HG02588 (cell line): ENCODE data around the gene SEC22A.

Experiments
- ATAC-seq: cut with Tn5 transposase; IDR thresholded peaks from one replicate; pipeline ENCODE4 v1.9.1; 2021; ENCODE audit warnings: mild to moderate bottlenecking, moderate library complexity; ENCODE audit not compliant: unreplicated experiment

Gene SEC22A

DNA sequence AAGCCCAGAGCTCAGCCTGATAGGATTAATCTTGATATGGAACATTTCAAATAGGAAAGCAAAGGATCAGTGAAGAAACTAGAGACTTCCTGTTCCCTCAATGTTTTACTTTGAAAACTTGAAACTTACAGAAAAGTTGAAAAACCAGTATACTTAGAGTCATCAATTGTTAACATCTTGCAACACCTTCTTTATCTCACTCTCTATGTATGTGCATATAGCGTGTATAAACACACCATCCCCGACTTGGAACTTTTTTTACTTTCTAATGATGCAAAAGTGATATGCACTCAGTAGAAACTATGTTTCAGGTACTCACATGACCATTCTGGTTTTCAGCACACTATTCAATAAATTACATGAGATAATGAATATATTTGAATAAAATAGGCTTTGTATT, 60.5 kb downstream of the SEC22A start:
- no peak for ATAC-seq

- ATAC-seq: no peak
Observed at GRCh38 chr3:123262868-123263267, 61.1 kb downstream of the SEC22A start.

DNA sequence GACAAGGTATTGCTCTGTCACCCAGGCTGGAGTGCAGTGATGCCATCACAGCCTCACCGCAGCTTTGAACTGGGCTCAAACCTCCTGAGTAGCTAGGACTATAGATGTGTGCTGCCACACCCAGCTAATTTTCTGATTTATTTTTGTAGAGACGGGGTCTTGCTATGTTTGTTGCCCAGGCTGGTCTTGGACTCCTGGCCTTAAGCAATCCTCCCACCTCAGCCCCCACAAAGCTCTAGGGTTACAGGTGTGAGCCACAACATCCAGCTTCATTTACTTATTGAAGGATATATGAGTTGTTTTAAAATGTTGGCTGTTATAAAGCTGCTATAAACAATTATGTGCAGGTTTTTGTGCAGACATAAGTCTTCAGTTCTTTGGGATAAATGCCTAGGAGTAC, 62.2 kb downstream of the SEC22A start:
- no peak for ATAC-seq

DNA sequence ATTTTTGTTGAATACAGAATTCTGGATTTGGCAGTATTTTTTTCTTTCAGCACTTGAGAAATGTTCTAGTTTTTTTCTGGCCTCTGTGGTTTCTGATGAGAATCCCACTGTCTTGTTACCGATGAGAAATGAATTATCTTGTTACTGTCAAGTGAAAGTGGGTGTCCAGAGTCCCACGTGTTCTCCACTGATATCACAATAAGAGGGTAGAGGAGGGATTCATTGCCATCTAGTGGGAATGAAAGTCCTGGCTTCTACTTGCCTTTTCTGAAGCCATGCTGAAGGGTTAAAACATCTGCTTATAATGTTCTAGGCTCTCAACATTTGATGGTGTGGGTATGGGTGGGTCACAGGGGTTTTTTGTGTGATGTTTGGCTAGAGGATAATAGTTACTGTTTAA, 66.1 kb downstream of the SEC22A start:
- no peak for ATAC-seq

GRCh38 chr3:123270818-123271217, 69.1 kb downstream of the SEC22A start:
- no peak for ATAC-seq

- ATAC-seq: no peak
Observed at GRCh38 chr3:123271466-123272159, 69.9 kb downstream of the SEC22A start.

GRCh38 chr3:123272547-123272946, 70.8 kb downstream of the SEC22A start:
- ATAC-seq: no peak

GRCh38 chr3:123275691-123276090, 73.9 kb downstream of the SEC22A start:
- ATAC-seq: no peak

- no peak for ATAC-seq
Observed at GRCh38 chr3:123276346-123277006, 74.7 kb downstream of the SEC22A start.

DNA sequence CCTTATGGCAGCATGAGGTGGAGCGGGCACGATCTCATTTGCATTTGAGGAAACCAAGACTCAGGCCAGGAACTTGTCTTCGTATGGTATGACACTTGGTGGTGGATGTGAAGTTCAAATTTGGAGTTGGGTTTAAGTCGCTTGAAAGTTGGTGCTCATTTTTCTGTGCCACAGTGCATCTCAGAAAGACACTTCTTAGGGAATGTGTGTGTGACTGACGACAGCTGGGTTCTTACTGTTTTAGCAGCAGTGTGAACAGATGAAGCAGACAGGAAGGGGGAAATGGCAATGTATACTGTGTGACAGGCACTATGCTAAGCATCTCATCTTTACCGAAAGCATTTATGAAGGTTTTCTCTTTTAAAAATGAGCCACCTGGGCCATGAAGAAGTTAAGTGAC, 75.4 kb downstream of the SEC22A start:
- ATAC-seq: no peak

DNA sequence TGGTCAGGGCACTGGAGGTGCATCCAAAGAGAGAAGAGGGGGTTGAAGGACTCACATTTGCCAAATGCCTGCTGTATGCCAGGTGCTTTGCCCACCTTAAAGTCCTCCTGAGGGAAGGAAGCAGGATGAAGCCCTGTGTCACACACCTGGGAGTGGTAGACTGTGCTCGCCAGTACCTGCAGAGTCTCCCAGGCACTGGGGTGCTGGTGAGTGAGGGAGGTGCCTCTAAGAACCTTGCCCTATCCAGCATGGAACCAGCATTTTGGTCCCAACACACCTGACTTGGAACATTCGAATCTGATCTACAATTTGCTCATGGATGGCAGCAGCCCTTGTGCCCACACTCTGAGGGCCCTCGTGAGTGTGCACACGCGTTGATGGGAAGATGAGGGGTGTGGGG, 76.7 kb downstream of the SEC22A start:
- ATAC-seq: no peak

GRCh38 chr3:123279121-123279520, 77.4 kb downstream of the SEC22A start:
- ATAC-seq: no peak

DNA sequence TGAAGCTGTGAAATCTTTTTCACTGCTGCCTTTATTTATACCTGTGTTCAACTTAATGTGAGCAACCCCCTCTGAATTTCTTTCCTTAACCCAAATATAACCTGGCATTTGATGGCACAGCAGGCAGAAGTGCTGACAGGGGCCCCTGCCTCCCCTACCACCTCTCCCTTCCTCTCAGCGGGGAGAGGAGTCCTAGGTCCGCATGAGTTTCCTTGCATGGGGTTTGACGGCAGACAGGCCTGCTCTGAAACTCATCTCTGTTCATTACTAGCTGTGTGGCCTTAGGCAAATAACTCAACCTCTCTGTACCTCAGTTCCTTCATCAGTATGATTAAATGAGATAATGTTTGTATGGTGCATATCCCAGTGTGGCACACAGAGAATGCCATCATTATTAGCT, 79.7 kb downstream of the SEC22A start:
- no peak for ATAC-seq

DNA sequence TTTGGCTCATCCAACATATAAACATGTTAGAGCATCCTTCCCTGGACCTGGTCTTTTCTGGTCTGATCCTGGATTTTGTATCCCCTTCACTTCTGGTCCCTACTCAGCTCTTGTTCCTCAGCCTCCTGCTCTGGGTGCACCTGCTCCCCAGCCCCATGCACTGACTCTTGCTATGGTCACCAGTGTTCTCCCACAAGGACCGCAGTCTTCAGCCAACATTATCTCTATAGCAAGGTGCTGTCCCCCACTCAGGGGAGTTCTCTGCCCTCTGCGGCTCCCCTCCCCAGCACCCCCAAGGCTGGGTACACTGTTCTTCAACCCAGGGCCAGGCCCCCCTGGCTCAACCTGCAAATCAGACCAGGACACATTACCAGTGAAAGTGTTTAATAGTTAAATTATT, 80.2 kb downstream of the SEC22A start:
- ATAC-seq: no peak

- no peak for ATAC-seq
Observed at GRCh38 chr3:123282461-123282860, 80.7 kb downstream of the SEC22A start.

DNA sequence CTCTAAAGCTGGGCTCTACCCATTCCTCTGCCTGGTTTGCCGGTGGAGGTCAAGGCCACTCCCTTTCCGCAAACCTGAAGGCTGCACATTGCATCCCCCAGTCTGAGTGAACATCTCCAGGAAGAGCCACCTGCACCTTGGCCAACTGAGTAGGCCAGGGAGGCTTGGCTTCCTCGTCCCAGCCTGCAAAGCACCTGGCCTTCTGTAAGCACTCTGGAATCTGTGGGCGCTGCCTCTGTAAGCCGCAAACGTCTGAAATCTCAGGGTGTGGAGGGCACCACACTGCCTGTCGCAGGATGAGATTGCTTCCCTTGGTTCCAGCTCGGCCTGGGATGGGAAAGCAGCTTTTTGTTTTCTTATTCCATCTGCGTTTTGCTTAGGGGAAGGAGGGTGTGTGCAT, 81.3 kb downstream of the SEC22A start:
- ATAC-seq: no peak

DNA sequence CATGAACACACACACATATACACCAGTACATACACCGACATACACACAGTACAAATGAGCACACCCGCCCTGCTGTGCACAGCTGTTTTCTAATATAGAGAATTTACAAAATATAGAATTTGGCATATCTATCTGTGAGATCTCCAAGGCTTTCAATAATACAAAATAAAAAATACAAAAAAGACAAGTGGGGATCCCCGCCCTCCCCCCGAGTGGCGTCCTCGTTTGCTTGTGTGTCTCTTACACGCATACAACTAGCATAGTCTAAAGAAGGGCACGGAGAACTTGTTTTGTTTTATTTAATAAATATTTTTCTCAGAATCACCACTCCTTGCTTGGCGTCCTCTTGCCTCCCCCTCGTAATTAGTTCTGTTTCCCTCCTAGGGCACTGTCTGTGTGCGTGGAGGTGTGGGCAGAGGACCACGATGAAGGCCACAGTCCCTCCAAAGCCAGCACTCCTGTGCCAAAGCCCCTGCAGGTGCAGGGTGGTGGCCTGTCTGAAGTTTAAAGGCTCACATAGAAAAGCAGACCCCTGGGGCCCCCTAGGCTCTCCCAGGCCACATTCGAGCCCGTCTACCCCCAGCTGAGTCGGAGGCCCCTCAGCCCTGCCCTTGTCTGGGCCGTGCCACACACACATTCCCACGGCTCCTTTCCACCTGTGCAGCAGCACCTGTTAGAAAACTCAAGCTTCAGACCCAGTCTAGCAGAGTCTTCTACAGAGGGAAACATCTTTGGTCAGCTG, 82.1 kb downstream of the SEC22A start:
- ATAC-seq: no peak

DNA sequence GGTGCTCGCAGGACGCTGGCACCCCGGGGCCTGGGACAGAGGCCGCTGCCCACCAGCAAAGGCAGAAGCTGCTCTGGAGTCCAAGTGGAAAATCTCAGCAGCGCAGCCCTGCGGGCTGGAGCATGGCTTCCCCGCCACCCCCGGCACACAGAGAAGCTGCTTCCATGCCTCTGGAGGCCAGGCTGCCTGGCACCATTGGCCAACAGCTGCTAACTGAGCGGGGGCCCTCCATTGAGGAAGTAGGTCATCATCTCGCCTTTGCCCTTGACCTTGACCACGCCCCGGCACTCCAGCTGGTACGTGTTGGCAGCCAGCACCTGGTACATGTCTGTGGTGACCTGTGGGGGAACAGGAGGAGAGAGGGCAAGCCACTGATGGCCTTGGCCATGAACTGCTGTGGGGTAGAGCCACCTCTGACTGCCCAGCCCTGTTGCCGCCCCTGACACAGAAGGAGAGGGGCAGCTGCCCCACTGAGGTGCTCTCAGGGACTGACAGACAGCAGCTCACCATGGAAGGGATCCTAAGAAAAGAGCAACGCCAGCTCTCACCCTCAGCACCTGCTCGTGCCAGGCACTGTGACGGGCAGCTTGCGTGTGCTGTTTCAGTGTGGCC, 82.8 kb downstream of the SEC22A start:
- ATAC-seq: no peak

GRCh38 chr3:123285066-123285465, 83.3 kb downstream of the SEC22A start:
- ATAC-seq: no peak

- ATAC-seq: no peak
Observed at GRCh38 chr3:123285479-123285878, 83.7 kb downstream of the SEC22A start.

DNA sequence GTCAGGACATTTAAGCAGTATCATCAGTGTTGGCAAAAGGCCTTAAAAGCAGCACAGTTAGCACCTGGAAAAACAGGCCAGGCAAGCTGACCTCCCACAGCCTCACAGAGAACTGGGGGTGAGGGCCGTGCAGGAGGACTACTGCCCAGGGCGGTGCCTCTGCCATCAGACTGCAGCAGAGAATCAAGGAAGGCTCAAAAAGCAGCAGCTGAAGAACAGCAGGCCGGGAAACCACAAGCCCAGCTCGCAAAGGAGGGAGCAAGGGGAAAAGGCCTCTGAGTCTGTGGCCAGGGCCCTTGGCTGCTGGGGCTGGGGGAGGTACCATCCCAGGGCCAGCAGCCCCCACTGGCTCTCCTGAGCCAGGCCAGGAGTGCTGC, 84.2 kb downstream of the SEC22A start:
- no peak for ATAC-seq
